Jurkat, Clone E6-1 (cell line): Measurements from ENCODE around the gene SERPINB2. TPM values are rescaled to one million over a fixed set of nuclear protein-coding genes. Genes with fewer than 3 reads are reported as not detected.

Experiments
- DNase-seq: peaks from one replicate; pipeline ENCODE4 v3.0.0-alpha.2; 2011; ENCODE audit warnings: low read depth, low spot score
- H3K4me3 ChIP-seq: 2 replicates; pipeline ENCODE4 v1.5.1; 2011; ENCODE audit warnings: mild to moderate bottlenecking, low read length, control low read depth, moderate library complexity
- polyA plus RNA-seq: library from polyadenylated mRNA; unstranded; fragments of >200 nt; gene quantifications from one replicate; pipeline ENCODE4 v1.2.1, GENCODE V29; 2012; ENCODE audit warnings: missing spikeins; ENCODE audit not compliant: insufficient read length, insufficient read depth

Gene SERPINB2
- not detected for polyA plus RNA-seq

GRCh38 chr18:63887424-63887823 is at the start of gene SERPINB2:
TSS of gene SERPINB2 (plus strand) at chr18:63887705. CDS start at chr18:63891445, 3,740 bp downstream.
- peak; percentile 26 for DNase-seq
- no peak within 1 kb of the TSS for H3K4me3 ChIP-seq

- DNase-seq = no peak
- no peak overlapping the region for H3K4me3 ChIP-seq
These were observed 44.5 kb upstream of the SERPINB2 start for GRCh38 chr18:63843008-63843407.

GRCh38 chr18:63844254-63844653 is 43.3 kb upstream of the SERPINB2 start:
- DNase-seq = peak; percentile 17
- H3K4me3 ChIP-seq = no peak overlapping the region

GRCh38 chr18:63848159-63848558 is 39.3 kb upstream of the SERPINB2 start:
- H3K4me3 ChIP-seq = no peak overlapping the region
- DNase-seq = peak; percentile 48

GRCh38 chr18:63850020-63850419 is 37.5 kb upstream of the SERPINB2 start:
- DNase-seq = no peak
- no peak overlapping the region for H3K4me3 ChIP-seq

- H3K4me3 ChIP-seq = no peak overlapping the region
- DNase-seq = no peak
These were observed 36.9 kb upstream of the SERPINB2 start for GRCh38 chr18:63850636-63851035.

GRCh38 chr18:63858456-63858855 is 29.0 kb upstream of the SERPINB2 start:
- no peak overlapping the region for H3K4me3 ChIP-seq
- DNase-seq = no peak

- no peak overlapping the region for H3K4me3 ChIP-seq
- DNase-seq = no peak
These were observed 27.6 kb upstream of the SERPINB2 start for GRCh38 chr18:63859781-63860475.

GRCh38 chr18:63860531-63860930 is 27.0 kb upstream of the SERPINB2 start:
- no peak overlapping the region for H3K4me3 ChIP-seq
- DNase-seq = no peak

- DNase-seq = no peak
These were observed 20.0 kb upstream of the SERPINB2 start for GRCh38 chr18:63867368-63868125.

GRCh38 chr18:63868546-63868945 is 19.0 kb upstream of the SERPINB2 start:
- no peak for DNase-seq
- H3K4me3 ChIP-seq = no peak overlapping the region

More at GRCh38 chr18:63867368-63868125, 20.0 kb upstream of the SERPINB2 start:
- H3K4me3 ChIP-seq = no peak overlapping the region

- no peak overlapping the region for H3K4me3 ChIP-seq
- DNase-seq = peak; percentile 35
These were observed 18.1 kb upstream of the SERPINB2 start for GRCh38 chr18:63869374-63869773.

GRCh38 chr18:63869851-63870250 is 17.7 kb upstream of the SERPINB2 start:
- DNase-seq = no peak
- H3K4me3 ChIP-seq = no peak overlapping the region

GRCh38 chr18:63871836-63872235 is 15.7 kb upstream of the SERPINB2 start:
- no peak for DNase-seq

GRCh38 chr18:63872586-63872985 is 14.9 kb upstream of the SERPINB2 start:
- no peak for DNase-seq
- no peak overlapping the region for H3K4me3 ChIP-seq

More at GRCh38 chr18:63871836-63872235, 15.7 kb upstream of the SERPINB2 start:
- no peak overlapping the region for H3K4me3 ChIP-seq

GRCh38 chr18:63878343-63878742 is 9.2 kb upstream of the SERPINB2 start:
- H3K4me3 ChIP-seq = no peak overlapping the region
- DNase-seq = no peak

GRCh38 chr18:63878925-63879324 is 8.6 kb upstream of the SERPINB2 start:
- H3K4me3 ChIP-seq = no peak overlapping the region
- no peak for DNase-seq

- no peak overlapping the region for H3K4me3 ChIP-seq
- DNase-seq = no peak
These were observed 7.8 kb upstream of the SERPINB2 start for GRCh38 chr18:63879709-63880108.

GRCh38 chr18:63881851-63882250 is 5.7 kb upstream of the SERPINB2 start:
- H3K4me3 ChIP-seq = no peak overlapping the region
- no peak for DNase-seq

- DNase-seq = no peak
- no peak overlapping the region for H3K4me3 ChIP-seq
These were observed 5.0 kb upstream of the SERPINB2 start for GRCh38 chr18:63882333-63883141.
